Left renal cortex interstitium (tissue), 4 donors: ENCODE data around the gene ATP1B2. TPM values are rescaled to one million over a fixed set of nuclear protein-coding genes. Genes with fewer than 3 reads are reported as not detected.
"Not testable (repeated sequence)": the region's sequence is repeated elsewhere in the genome, so short reads cannot be mapped to it uniquely, and the experiment has no call there.

Experiments
- DNase-seq, 4 donors: peaks; one replicate each; pipeline ENCODE4 v3.0.0-alpha.2; 2013; ENCODE audit warnings: low read depth in 4 of 4, low spot score in 2 of 4, missing footprints in 1 of 4
- polyA plus RNA-seq, 4 donors: library from polyadenylated mRNA; unstranded; fragments of 120-200 nt; gene quantifications; one replicate each; pipeline ENCODE4 v1.2.1, GENCODE V29; 2013; ENCODE audit not compliant: insufficient read length in 4 of 4

Gene ATP1B2
- polyA plus RNA-seq: 10 to 100 TPM; 18.1 to 22.1 (median 21.1) TPM

- DNase-seq: peak in 2 of 4 donors; percentile 50 to 55
Observed at GRCh38 chr17:7650509-7651096, at the start of gene ATP1B2. Gene ATP1B2 (plus strand): TSS chr17:7650926. CDS start chr17:7651519, 593 bp downstream.

- DNase-seq: no peak
Observed at GRCh38 chr17:7606280-7606679, 44.4 kb upstream of the ATP1B2 start.

GRCh38 chr17:7610641-7611040 lies 40.1 kb upstream of the ATP1B2 start:
- DNase-seq: no peak

- no peak for DNase-seq
Observed at GRCh38 chr17:7611635-7612293, 39.0 kb upstream of the ATP1B2 start.

- no peak for DNase-seq
Observed at GRCh38 chr17:7612294-7612640, 38.5 kb upstream of the ATP1B2 start.

- no peak for DNase-seq
Observed at GRCh38 chr17:7613769-7614424, 36.8 kb upstream of the ATP1B2 start.

- peak; percentile 99 to 100 (median 100) for DNase-seq
Observed at GRCh38 chr17:7614425-7615264, 36.1 kb upstream of the ATP1B2 start, which contains the start of gene FXR2. Gene FXR2 (minus strand): TSS chr17:7614897. CDS start chr17:7614532, 365 bp downstream.

GRCh38 chr17:7615265-7615747 lies 35.4 kb upstream of the ATP1B2 start:
- DNase-seq: no peak

- no peak for DNase-seq
Observed at GRCh38 chr17:7618608-7619007, 32.1 kb upstream of the ATP1B2 start.

GRCh38 chr17:7620835-7621234 lies 29.9 kb upstream of the ATP1B2 start:
- no peak for DNase-seq

GRCh38 chr17:7623661-7624060 lies 27.1 kb upstream of the ATP1B2 start:
- no peak for DNase-seq

GRCh38 chr17:7625749-7626148 lies 25.0 kb upstream of the ATP1B2 start:
- DNase-seq: not testable (repeated sequence)

- no peak for DNase-seq
Observed at GRCh38 chr17:7626307-7626706, 24.4 kb upstream of the ATP1B2 start.

GRCh38 chr17:7626956-7627249 lies 23.8 kb upstream of the ATP1B2 start:
- DNase-seq: no peak

GRCh38 chr17:7627250-7628121 lies 23.2 kb upstream of the ATP1B2 start, which contains the start of gene SAT2:
Gene SAT2 (minus strand): TSS chr17:7627821. CDS start chr17:7627635, 186 bp downstream.
- peak; percentile 80 to 92 (median 86) for DNase-seq

- DNase-seq: no peak
Observed at GRCh38 chr17:7629939-7630571, 20.7 kb upstream of the ATP1B2 start, which contains the start of gene SHBG. Gene SHBG (plus strand): TSS chr17:7630135. CDS start chr17:7630173, 38 bp downstream.

GRCh38 chr17:7631398-7632380 lies 19.0 kb upstream of the ATP1B2 start:
- DNase-seq: no peak

- DNase-seq: no peak
Observed at GRCh38 chr17:7632492-7632894, 18.2 kb upstream of the ATP1B2 start.
